GM12878 (cell line): ENCODE results near the gene LCP1. TPM values are rescaled to one million over a fixed set of nuclear protein-coding genes. Genes with fewer than 3 reads are reported as not detected.

Source experiments
- ATAC-seq: fragments of 200-7000 bp; cut with Tn5 transposase; 3 replicates; pipeline ENCODE4 v1.9.1; 2020; ENCODE audit warnings: mild to moderate bottlenecking, moderate library complexity
- BruUV-seq: library from RNA; stranded (reverse); fragments of 400-500 nt; replicated peaks from 2 replicates; lab custom pipeline; 2021; lab: Mats Ljungman, UMichigan
- CTCF ChIA-PET: fragments of 300-600 bp; sonication (Branson Sonifier 250); formaldehyde crosslinking; extraction: SDS; loops from one replicate; lab custom pipeline; 2021; ENCODE audit warnings: inconsistent platforms; lab: Yijun Ruan, JAX
- POLR2A ChIA-PET: fragments of 350-600 bp; formaldehyde crosslinking; extraction: SDS; loops from one replicate; lab custom pipeline; 2021; ENCODE audit warnings: inconsistent platforms; lab: Charles Lee
- RAD21 ChIA-PET: fragments of 300-600 bp; sonication (Branson Sonifier 250); formaldehyde crosslinking; loops from one replicate; lab custom pipeline; 2023; ENCODE audit warnings: antibody characterized with exemption; ENCODE audit not compliant: unreplicated experiment; lab: Charles Lee
- SMC1A ChIA-PET: fragments of 300-600 bp; sonication (Branson Sonifier 250); formaldehyde crosslinking; loops from one replicate; lab custom pipeline; 2023; ENCODE audit not compliant: unreplicated experiment, uncharacterized antibody; lab: Charles Lee
- DNase-seq: peaks from one replicate; pipeline ENCODE4 v3.0.0-alpha.2; 2011; ENCODE audit warnings: low read depth, low spot score
- FAIRE-seq: peaks from 3 replicates; lab custom pipeline; 2011; peaks lifted over from hg19 to GRCh38; lab: Jason Lieb, UNC
- H2AFZ ChIP-seq: 2 replicates; pipeline ENCODE4 v1.6.0; 2011; ENCODE audit warnings: low read depth, low read length, control low read depth; ENCODE audit not compliant: control insufficient read depth
- H3K27ac ChIP-seq: 2 replicates; pipeline ENCODE4 v1.5.1; 2011; ENCODE audit warnings: control low read depth; ENCODE audit not compliant: control insufficient read depth, insufficient read depth
- H3K27me3 ChIP-seq, 2 experiments: replicated peaks in 1 of 2; 2 replicates each; pipeline versions ENCODE4 v1.6.0 to v1.6.1; 2011; ENCODE audit warnings: low read length in 1 of 2; ENCODE audit not compliant: control insufficient read depth in 2 of 2, insufficient read depth in 2 of 2
- H3K36me3 ChIP-seq, 2 experiments: 2 replicates each; pipeline ENCODE4 v1.5.1; 2011; ENCODE audit warnings: low read length in 1 of 2; ENCODE audit not compliant: control insufficient read depth in 2 of 2, insufficient read depth in 2 of 2
- H3K4me1 ChIP-seq: 2 replicates; pipeline ENCODE4 v1.6.1; 2011; ENCODE audit warnings: mild to moderate bottlenecking, low read length, moderate library complexity, mixed read lengths; ENCODE audit not compliant: control insufficient read depth, insufficient read depth
- H3K4me2 ChIP-seq: 2 replicates; pipeline ENCODE4 v1.6.0; 2011; ENCODE audit warnings: control low read depth; ENCODE audit not compliant: control insufficient read depth, insufficient read depth
- H3K4me3 ChIP-seq: fragments of 200-600 bp; sonication (generic); 2 replicates; pipeline ENCODE4 v1.5.1; 2016
- H3K79me2 ChIP-seq: 2 replicates; pipeline ENCODE4 v1.6.0; 2011; ENCODE audit warnings: low read length; ENCODE audit not compliant: control insufficient read depth, insufficient read depth
- H3K9ac ChIP-seq: 2 replicates; pipeline ENCODE4 v1.8.0; 2011; ENCODE audit warnings: low read length, control low read depth, mixed read lengths; ENCODE audit not compliant: control insufficient read depth, insufficient read depth
- H3K9me3 ChIP-seq: replicated peaks from 3 replicates; pipeline ENCODE4 v1.5.1; 2011; ENCODE audit warnings: mild to moderate bottlenecking, low read length; ENCODE audit not compliant: control insufficient read depth, insufficient read depth
- H4K20me1 ChIP-seq: 2 replicates; pipeline ENCODE4 v1.6.0; 2011; ENCODE audit not compliant: control insufficient read depth, insufficient read depth
- POLR2AphosphoS5 ChIP-seq: IDR thresholded peaks from 2 replicates; pipeline ENCODE4 v1.6.1; 2011; ENCODE audit warnings: mild to moderate bottlenecking, low read length, inconsistent platforms
- SPI1 ChIP-seq: IDR thresholded peaks from 2 replicates; pipeline ENCODE4 v1.6.1; 2011; ENCODE audit warnings: low read depth, mild to moderate bottlenecking, low read length, moderate library complexity, borderline replicate concordance; ENCODE audit not compliant: insufficient read depth
- TAF1 ChIP-seq: IDR thresholded peaks from 2 replicates; pipeline ENCODE4 v1.6.1; 2011; ENCODE audit warnings: mild to moderate bottlenecking, low read depth, low read length, borderline replicate concordance
- WGBS: methylation state at CpG from one replicate; pipeline ENCODE4 v1.1.6; 2016; ENCODE audit warnings: low lambda C conversion rate; ENCODE audit not compliant: insufficient replicate concordance, insufficient coverage; ENCODE audit errors: missing lambda C conversion rate; 5-methylcytosine and 5-hydroxymethylcytosine counted together
- in situ Hi-C: fragments of 300-500 bp; cut with MboI; formaldehyde crosslinking; loops from 9 replicates; pipeline ENCODE4 v1.14.3; 2018; ENCODE audit warnings: mixed read lengths
- intact Hi-C: fragments of 100-400 bp; cut with micrococcal nuclease; formaldehyde crosslinking; loops from one replicate; pipeline ENCODE4 v1.14.2; 2022; ENCODE audit not compliant: unreplicated experiment
- polyA plus RNA-seq, 11 experiments: library from polyadenylated mRNA; depleted of rRNA in 4 of 11; unstranded in 6 of 11; stranded (reverse) in 5 of 11; fragments of >200 nt; fragmentation: Nextera tagmentation in 4 of 11; fragmentation: Illumina TruSeq in 1 of 11; extraction: Ambion mirVana in 4 of 11; extraction: Trizol in 1 of 11; gene quantifications; 1 replicate in 1 of 11; 2 replicates in 10 of 11; pipeline versions ENCODE4 v1.2.1 to v1.2.3, GENCODE V29; 2011 to 2016; ENCODE audit warnings: inconsistent platforms in 2 of 11, missing spikeins in 2 of 11, low read depth in 1 of 11
- total RNA-seq, 4 experiments: library from RNA; depleted of rRNA in 3 of 4; stranded (reverse); fragments of >200 nt in 3 of 4; fragmentation: Illumina TruSeq in 1 of 4; extraction: Trizol in 1 of 4; gene quantifications; 2 replicates each; pipeline versions ENCODE4 v1.2.1 to v1.2.3, GENCODE V29; 2013 to 2021
- TF ChIP-seq, protein P1 (sequence below): IDR thresholded peaks from 2 replicates; pipeline ENCODE4 v1.6.1; 2012; ENCODE audit warnings: low read length, inconsistent platforms
- TF ChIP-seq, protein P2 (sequence below): IDR thresholded peaks from 2 replicates; pipeline ENCODE4 v1.6.1; 2011; ENCODE audit warnings: borderline replicate concordance, low read depth, mild to moderate bottlenecking, moderate library complexity, low read length; ENCODE audit not compliant: insufficient read depth, poor library complexity, severe bottlenecking
- TF ChIP-seq, protein P3 (sequence below): fragments of 450-650 bp; IDR thresholded peaks from 2 replicates; pipeline ENCODE4 v1.6.1; 2016; ENCODE audit warnings: mild to moderate bottlenecking, moderate library complexity, borderline replicate concordance
- TF ChIP-seq, protein P4 (sequence below): IDR thresholded peaks from 2 replicates; pipeline ENCODE4 v1.6.1; 2011; ENCODE audit warnings: low read depth, mild to moderate bottlenecking, low read length, moderate library complexity, borderline replicate concordance; ENCODE audit errors: extremely low read depth
- TF ChIP-seq, protein P5 (sequence below): IDR thresholded peaks from 2 replicates; pipeline ENCODE4 v1.6.1; 2012; ENCODE audit warnings: low read depth, low read length, improper control_type of control experiment

The LCP1 gene
- total and polyA plus RNA-seq, 10 of the 15 experiments (the other 5 are each of a cell fraction or from before 2014, with no cell fraction given) = 775 to 2,201 (median 1,556) TPM

DNA sequence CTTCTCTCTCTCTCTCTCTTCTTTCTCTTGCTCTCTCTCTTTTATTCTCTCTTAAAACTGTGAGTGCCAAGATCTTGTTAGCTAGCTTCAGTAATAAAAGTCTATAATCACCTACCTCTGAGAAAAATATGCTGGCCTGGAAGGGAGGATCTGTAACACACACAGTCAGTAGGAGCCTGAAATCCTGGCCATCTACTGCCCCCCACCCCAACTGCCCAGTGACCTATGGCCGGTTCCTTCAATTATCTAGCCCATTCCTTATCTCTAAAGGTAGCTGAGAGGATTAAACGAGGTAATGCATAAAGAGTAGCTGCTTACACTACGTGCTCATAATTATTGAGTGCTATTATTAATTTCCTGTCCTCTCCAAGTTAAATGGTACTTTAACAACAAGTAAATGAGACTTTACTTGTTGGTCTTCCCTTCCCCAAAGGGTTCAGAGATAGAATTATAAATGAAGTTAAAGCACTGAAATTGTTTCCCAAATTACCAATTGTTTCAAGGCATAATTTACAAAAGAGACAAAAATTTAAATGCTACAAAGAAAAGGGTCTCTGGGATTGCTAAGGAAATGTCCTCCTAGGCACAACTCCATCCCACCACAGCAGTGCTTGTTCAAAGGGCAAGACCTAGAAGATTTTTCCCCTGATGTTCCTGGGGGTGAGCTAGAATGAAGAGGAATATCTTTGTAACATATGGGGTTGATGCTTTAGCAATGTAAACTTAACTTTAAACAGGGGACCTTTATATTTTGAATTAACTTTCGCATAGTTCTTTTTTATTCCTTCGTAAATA, 1.8 kb downstream of the LCP1 start:
- DNase-seq (no peak), ATAC-seq (no peak), FAIRE-seq (no peak)
- ChIA-PET RAD21 (interaction anchor here (0.7 to 10.9 kb wide), 3 partner anchors 12 to 201 kb away, joined by 4 to 184 read pairs (median 5); no protein-coding TSS in a partner anchor), CTCF (interaction anchor here (1.1 to 17.1 kb wide), 5 partner anchors 9 to 31 kb away, joined by 3 to 172 read pairs (median 5); no protein-coding TSS in a partner anchor), SMC1A (interaction anchor here (14.6 kb wide), 1 partner anchor 16 kb away, joined by 295 read pairs; no protein-coding TSS in a partner anchor), POLR2A (interaction anchor here (0.9 to 8.2 kb wide), 4 partner anchors 8 to 483 kb away, joined by 3 to 95 read pairs (median 28); no protein-coding TSS in a partner anchor)
- 0% methylated on average over 5 of the region's 5 CpGs for WGBS
- no TSS peak for BruUV-seq
- Histone ChIP-seq H3K27me3 (no peaks in the 10 kb centered on the region), H3K4me2 (peak overlapping the region; percentile 36; the same call in 1 of the 2 replicates), H3K9me3 (no peaks in the 10 kb centered on the region), H3K9ac (peak overlapping the region; percentile 94), H3K27ac (peak overlapping the region; percentile 99), H3K4me1 (peaks cover 7% of the 10 kb centered on the region), H4K20me1 (no peaks in the 10 kb centered on the region), H3K36me3 (peaks cover 0 to 5% of the 10 kb centered on the region in 2 experiments; a peak in 1 of 4 replicates), H3K4me3 (peak overlapping the region; percentile 95), H3K79me2 (peaks cover 91% of the 10 kb centered on the region), H2AFZ (no peak overlapping the region)
- intact Hi-C loops = loop anchor here (2.0 to 10.0 kb wide), 5 partner anchors 107 to 483 kb away; partner anchors contain the start of genes RUBCNL and ZC3H13
- in situ Hi-C loops = loop anchor here (10.0 kb wide), 2 partner anchors 375 to 475 kb away; partner anchors contain the start of genes CBY2 and LRCH1
- TF ChIP-seq, protein P1, sequence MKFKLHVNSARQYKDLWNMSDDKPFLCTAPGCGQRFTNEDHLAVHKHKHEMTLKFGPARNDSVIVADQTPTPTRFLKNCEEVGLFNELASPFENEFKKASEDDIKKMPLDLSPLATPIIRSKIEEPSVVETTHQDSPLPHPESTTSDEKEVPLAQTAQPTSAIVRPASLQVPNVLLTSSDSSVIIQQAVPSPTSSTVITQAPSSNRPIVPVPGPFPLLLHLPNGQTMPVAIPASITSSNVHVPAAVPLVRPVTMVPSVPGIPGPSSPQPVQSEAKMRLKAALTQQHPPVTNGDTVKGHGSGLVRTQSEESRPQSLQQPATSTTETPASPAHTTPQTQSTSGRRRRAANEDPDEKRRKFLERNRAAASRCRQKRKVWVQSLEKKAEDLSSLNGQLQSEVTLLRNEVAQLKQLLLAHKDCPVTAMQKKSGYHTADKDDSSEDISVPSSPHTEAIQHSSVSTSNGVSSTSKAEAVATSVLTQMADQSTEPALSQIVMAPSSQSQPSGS = peak; percentile 4; the same call in 1 of the 2 replicates
- TF ChIP-seq, protein P2, sequence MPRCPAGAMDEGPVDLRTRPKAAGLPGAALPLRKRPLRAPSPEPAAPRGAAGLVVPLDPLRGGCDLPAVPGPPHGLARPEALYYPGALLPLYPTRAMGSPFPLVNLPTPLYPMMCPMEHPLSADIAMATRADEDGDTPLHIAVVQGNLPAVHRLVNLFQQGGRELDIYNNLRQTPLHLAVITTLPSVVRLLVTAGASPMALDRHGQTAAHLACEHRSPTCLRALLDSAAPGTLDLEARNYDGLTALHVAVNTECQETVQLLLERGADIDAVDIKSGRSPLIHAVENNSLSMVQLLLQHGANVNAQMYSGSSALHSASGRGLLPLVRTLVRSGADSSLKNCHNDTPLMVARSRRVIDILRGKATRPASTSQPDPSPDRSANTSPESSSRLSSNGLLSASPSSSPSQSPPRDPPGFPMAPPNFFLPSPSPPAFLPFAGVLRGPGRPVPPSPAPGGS = no peak
- TF ChIP-seq, protein P3, sequence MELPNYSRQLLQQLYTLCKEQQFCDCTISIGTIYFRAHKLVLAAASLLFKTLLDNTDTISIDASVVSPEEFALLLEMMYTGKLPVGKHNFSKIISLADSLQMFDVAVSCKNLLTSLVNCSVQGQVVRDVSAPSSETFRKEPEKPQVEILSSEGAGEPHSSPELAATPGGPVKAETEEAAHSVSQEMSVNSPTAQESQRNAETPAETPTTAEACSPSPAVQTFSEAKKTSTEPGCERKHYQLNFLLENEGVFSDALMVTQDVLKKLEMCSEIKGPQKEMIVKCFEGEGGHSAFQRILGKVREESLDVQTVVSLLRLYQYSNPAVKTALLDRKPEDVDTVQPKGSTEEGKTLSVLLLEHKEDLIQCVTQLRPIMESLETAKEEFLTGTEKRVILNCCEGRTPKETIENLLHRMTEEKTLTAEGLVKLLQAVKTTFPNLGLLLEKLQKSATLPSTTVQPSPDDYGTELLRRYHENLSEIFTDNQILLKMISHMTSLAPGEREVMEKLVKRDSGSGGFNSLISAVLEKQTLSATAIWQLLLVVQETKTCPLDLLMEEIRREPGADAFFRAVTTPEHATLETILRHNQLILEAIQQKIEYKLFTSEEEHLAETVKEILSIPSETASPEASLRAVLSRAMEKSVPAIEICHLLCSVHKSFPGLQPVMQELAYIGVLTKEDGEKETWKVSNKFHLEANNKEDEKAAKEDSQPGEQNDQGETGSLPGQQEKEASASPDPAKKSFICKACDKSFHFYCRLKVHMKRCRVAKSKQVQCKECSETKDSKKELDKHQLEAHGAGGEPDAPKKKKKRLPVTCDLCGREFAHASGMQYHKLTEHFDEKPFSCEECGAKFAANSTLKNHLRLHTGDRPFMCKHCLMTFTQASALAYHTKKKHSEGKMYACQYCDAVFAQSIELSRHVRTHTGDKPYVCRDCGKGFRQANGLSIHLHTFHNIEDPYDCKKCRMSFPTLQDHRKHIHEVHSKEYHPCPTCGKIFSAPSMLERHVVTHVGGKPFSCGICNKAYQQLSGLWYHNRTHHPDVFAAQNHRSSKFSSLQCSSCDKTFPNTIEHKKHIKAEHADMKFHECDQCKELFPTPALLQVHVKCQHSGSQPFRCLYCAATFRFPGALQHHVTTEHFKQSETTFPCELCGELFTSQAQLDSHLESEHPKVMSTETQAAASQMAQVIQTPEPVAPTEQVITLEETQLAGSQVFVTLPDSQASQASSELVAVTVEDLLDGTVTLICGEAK = no peak
- TF ChIP-seq POLR2AphosphoS5 (peak; percentile 67), TAF1 (peak; percentile 0; the same call in 1 of the 2 replicates), SPI1 (no peak)
- TF ChIP-seq, protein P4, sequence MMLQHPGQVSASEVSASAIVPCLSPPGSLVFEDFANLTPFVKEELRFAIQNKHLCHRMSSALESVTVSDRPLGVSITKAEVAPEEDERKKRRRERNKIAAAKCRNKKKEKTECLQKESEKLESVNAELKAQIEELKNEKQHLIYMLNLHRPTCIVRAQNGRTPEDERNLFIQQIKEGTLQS = no peak
- TF ChIP-seq, protein P5, sequence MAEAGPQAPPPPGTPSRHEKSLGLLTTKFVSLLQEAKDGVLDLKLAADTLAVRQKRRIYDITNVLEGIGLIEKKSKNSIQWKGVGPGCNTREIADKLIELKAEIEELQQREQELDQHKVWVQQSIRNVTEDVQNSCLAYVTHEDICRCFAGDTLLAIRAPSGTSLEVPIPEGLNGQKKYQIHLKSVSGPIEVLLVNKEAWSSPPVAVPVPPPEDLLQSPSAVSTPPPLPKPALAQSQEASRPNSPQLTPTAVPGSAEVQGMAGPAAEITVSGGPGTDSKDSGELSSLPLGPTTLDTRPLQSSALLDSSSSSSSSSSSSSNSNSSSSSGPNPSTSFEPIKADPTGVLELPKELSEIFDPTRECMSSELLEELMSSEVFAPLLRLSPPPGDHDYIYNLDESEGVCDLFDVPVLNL = no peak
